HG03139 (cell line): ENCODE measurements around the gene WNT7B.

Experiments
- ATAC-seq: cut with Tn5 transposase; IDR thresholded peaks from one replicate; pipeline ENCODE4 v1.9.1; 2021; ENCODE audit not compliant: unreplicated experiment

Gene WNT7B

GRCh38 chr22:45914309-45914708, 62.7 kb downstream of the WNT7B start:
- ATAC-seq, result no peak

GRCh38 chr22:45912910-45913309, 64.1 kb downstream of the WNT7B start:
- no peak for ATAC-seq

- no peak for ATAC-seq
Observed at GRCh38 chr22:45911601-45912271, 65.2 kb downstream of the WNT7B start.

GRCh38 chr22:45910928-45911467, 66.0 kb downstream of the WNT7B start:
- no peak for ATAC-seq

- no peak for ATAC-seq
Observed at GRCh38 chr22:45908961-45909360, 68.0 kb downstream of the WNT7B start.

GRCh38 chr22:45907996-45908395, 69.0 kb downstream of the WNT7B start:
- no peak for ATAC-seq

GRCh38 chr22:45907378-45907777, 69.6 kb downstream of the WNT7B start:
- ATAC-seq, result no peak

- no peak for ATAC-seq
Observed at GRCh38 chr22:45906946-45907345, 70.0 kb downstream of the WNT7B start.

- no peak for ATAC-seq
Observed at GRCh38 chr22:45905924-45906865, 70.8 kb downstream of the WNT7B start.

GRCh38 chr22:45905326-45905923, 71.5 kb downstream of the WNT7B start:
- no peak for ATAC-seq

GRCh38 chr22:45904236-45904635, 72.7 kb downstream of the WNT7B start:
- no peak for ATAC-seq

- no peak for ATAC-seq
Observed at GRCh38 chr22:45903355-45904135, 73.4 kb downstream of the WNT7B start.

- ATAC-seq, result no peak
Observed at GRCh38 chr22:45897736-45898135, 79.2 kb downstream of the WNT7B start.

GRCh38 chr22:45896964-45897538, 79.9 kb downstream of the WNT7B start:
- ATAC-seq, result no peak

GRCh38 chr22:45896153-45896951, 80.6 kb downstream of the WNT7B start:
- ATAC-seq, result no peak

- ATAC-seq, result no peak
Observed at GRCh38 chr22:45895436-45896152, 81.4 kb downstream of the WNT7B start.

GRCh38 chr22:45893516-45893915, 83.4 kb downstream of the WNT7B start:
- ATAC-seq, result no peak

- no peak for ATAC-seq
Observed at GRCh38 chr22:45892681-45893461, 84.1 kb downstream of the WNT7B start.
